Spinal cord (tissue), 10 donors: Measurements from ENCODE around the gene VRK3. TPM values are rescaled to one million over a fixed set of nuclear protein-coding genes. Genes with fewer than 3 reads are reported as not detected.

Experiments used
- DNase-seq, 6 donors: peaks; one replicate each; pipeline versions ENCODE4 v3.0.0 to v3.0.0-alpha.2; 2013 to 2015; ENCODE audit warnings: low spot score in 6 of 6, low read depth in 4 of 6
- H3K27ac ChIP-seq: one replicate; pipeline ENCODE4 v1.5.1; 2013; ENCODE audit warnings: low read depth, low read length, control low read depth
- H3K27me3 ChIP-seq: one replicate; pipeline ENCODE4 v1.6.1; 2013; ENCODE audit warnings: low read length; ENCODE audit not compliant: control insufficient read depth, insufficient read depth
- H3K36me3 ChIP-seq: one replicate; pipeline ENCODE4 v1.6.1; 2013; ENCODE audit warnings: low read length; ENCODE audit not compliant: control insufficient read depth, insufficient read depth
- H3K4me1 ChIP-seq: one replicate; pipeline ENCODE4 v1.6.1; 2013; ENCODE audit warnings: low read length; ENCODE audit not compliant: control insufficient read depth, insufficient read depth
- H3K4me3 ChIP-seq: one replicate; pipeline ENCODE4 v1.5.1; 2013; ENCODE audit warnings: low read depth, low read length, control low read depth
- H3K9me3 ChIP-seq: one replicate; pipeline ENCODE4 v1.6.1; 2013; ENCODE audit warnings: low read length; ENCODE audit not compliant: control insufficient read depth, insufficient read depth
- WGBS: methylation state at CpG from one replicate; pipeline ENCODE4 v1.1.5; 2013; ENCODE audit warnings: missing lambda C conversion rate; ENCODE audit not compliant: insufficient coverage; 5-methylcytosine and 5-hydroxymethylcytosine counted together
- polyA plus RNA-seq, 2 donors: library from polyadenylated mRNA; unstranded; fragments of 120-200 nt; gene quantifications; one replicate each; pipeline ENCODE4 v1.2.1, GENCODE V29; 2013; ENCODE audit not compliant: insufficient read length in 2 of 2
- total RNA-seq, 2 donors: library from RNA; depleted of rRNA in 1 of 2; stranded (reverse); fragments of 120-200 nt in 1 of 2; fragments of >200 nt in 1 of 2; gene quantifications; one replicate each; pipeline versions ENCODE4 v1.2.3 to v1.2.4, GENCODE V29; 2013 to 2014
- donor health status: healthy.

The VRK3 gene
- total and polyA plus RNA-seq, 4 donors: 18.9 to 58.3 (median 45.0) TPM

DNA sequence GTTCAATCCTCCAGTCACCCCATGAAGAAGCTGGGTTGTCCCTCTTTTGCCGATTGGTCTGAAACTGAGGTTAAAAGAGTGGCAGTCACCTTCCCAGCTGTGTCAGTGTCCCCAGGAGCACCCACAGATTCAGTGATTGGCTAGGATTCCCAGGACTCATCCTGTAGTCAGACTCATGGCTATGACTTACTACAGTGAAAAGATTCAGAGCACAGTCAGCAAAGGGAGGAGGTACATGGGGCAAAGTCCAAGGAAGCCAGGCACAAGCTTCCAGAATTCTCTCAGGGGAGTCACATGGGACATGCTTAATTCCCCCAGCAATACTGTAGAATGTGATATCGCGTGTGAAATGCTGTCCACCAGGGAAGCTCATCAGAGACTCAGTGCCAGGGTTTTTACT, 14.8 kb upstream of the VRK3 start:
- H3K27me3 ChIP-seq: no peaks in the 10 kb centered on the region
- H3K9me3 ChIP-seq: no peaks in the 10 kb centered on the region
- no peak overlapping the region for H3K4me3 ChIP-seq
- no peak overlapping the region for H3K27ac ChIP-seq
- no peak for DNase-seq
- 88% methylated on average over 1 of the region's 3 CpGs for WGBS
- H3K4me1 ChIP-seq: no peaks in the 10 kb centered on the region
- peaks cover 68% of the 10 kb centered on the region for H3K36me3 ChIP-seq

- no peaks in the 10 kb centered on the region for H3K9me3 ChIP-seq
- no peak for DNase-seq
- H3K4me1 ChIP-seq: no peaks in the 10 kb centered on the region
- peaks cover 80% of the 10 kb centered on the region for H3K36me3 ChIP-seq
- H3K27ac ChIP-seq: no peak overlapping the region
- no peaks in the 10 kb centered on the region for H3K27me3 ChIP-seq
- WGBS: 100% methylated on average over 2 of the region's 3 CpGs
- H3K4me3 ChIP-seq: no peak overlapping the region
These were observed 11.7 kb upstream of the VRK3 start for GRCh38 chr19:50036908-50037307.

GRCh38 chr19:50030937-50031336, 5.8 kb upstream of the VRK3 start:
- Histone ChIP-seq H3K36me3 (peaks cover 57% of the 10 kb centered on the region), H3K27ac (no peak overlapping the region), H3K4me3 (no peak overlapping the region), H3K27me3 (no peaks in the 10 kb centered on the region), H3K9me3 (no peaks in the 10 kb centered on the region), H3K4me1 (peaks cover 15% of the 10 kb centered on the region)
- DNase-seq: no peak
- WGBS: 71% methylated on average over 8 of the region's 11 CpGs

GRCh38 chr19:50030225-50030624, 5.1 kb upstream of the VRK3 start:
- Histone ChIP-seq H3K36me3 (peaks cover 54% of the 10 kb centered on the region), H3K27me3 (no peaks in the 10 kb centered on the region), H3K9me3 (no peaks in the 10 kb centered on the region), H3K4me3 (no peak overlapping the region), H3K27ac (no peak overlapping the region), H3K4me1 (peaks cover 16% of the 10 kb centered on the region)
- 80% methylated on average over 6 of the region's 6 CpGs for WGBS
- no peak for DNase-seq

DNA sequence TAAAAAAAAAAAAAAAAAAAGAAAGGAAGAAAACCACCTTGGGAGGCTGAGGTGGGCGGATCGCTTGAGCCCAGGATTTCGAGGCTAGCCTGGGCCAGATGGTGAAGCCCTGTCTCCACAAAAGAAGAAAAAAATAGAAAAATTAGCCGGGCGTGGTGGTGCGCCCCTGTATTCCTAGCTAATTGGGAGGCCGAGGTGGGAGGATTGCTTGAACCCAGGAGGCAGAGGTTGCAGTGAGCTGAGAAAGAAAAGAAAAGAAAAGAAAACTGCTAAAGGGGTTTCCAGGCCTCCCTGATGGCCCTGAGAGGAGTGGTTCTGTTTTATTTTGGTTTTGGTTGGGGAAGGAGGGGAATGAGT, 1.4 kb upstream of the VRK3 start:
- Histone ChIP-seq H3K9me3 (no peaks in the 10 kb centered on the region), H3K4me1 (peaks cover 25% of the 10 kb centered on the region), H3K27me3 (no peaks in the 10 kb centered on the region), H3K4me3 (peak overlapping the region; percentile 88), H3K27ac (no peak overlapping the region), H3K36me3 (peaks cover 27% of the 10 kb centered on the region)
- 90% methylated on average over 7 of the region's 7 CpGs for WGBS
- DNase-seq: no peak

DNA sequence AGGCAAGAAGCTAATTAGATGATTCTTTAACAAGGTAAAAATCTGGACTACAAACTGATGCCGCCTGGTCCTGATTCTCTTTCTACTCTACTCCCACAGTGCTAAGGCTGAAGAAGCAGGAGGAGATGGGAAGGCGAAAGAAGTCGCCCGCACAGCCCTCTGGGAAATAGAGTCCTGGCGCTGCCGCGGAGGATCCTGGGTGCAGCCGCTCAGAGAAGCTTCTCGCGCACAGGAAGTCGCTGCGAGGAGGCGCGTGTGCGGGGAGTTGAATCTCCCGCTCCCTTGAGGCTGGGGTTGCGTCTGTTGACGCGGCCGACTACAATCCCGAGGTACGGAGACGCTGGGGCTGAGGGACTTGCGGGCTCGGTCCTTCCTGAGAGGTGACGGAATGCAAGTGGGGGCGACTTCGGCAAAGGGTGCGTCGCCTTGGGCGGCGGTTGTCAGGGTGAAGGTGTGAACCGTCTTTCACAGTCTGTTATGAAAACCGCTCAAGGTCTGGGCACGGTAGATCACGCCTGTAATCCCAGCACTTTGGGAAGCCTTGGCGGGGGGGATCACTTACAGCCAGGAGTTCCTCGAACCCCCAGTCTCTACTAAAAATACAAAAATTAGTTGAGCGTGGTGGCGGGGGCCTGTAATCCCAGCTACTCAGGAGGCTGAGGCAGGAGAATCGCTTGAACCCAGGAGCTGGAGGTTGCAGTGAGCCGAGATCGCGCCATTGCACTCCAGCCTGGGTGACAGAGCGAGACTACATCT, 800 bp upstream of the VRK3 start, which contains the start of gene ZNF473:
Gene ZNF473 (plus strand): TSS at position 212 of the 756 bp plus-strand sequence. CDS start 5,078 bp downstream, outside the sequence.
- Histone ChIP-seq H3K9me3 (no peaks in the 10 kb centered on the region), H3K4me1 (peaks cover 25% of the 10 kb centered on the region), H3K27me3 (no peaks in the 10 kb centered on the region), H3K36me3 (peaks cover 25% of the 10 kb centered on the region), H3K27ac (peak within 1 kb of the TSS; percentile 90), H3K4me3 (peak within 1 kb of the TSS; percentile 98)
- under 1% methylated on average over 33 of the region's 45 CpGs for WGBS
- DNase-seq: peak in 3 of 6 donors; percentile 90 to 99 (median 98)

DNA sequence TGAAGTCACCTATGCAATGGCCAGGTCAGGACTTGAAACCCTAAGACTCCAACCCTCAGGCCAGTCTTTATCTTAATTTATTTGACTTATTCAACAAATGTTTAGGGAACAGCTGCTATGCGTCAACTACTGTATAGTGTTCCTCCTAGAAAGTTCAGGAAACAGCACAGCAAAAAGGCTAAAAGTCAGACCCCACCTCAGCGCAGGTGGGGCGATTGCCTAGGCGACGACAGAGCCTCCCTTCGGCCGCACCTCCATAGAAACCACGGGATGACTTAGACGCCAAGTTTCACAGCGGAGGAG, 502 bp downstream of the VRK3 start:
- H3K36me3 ChIP-seq: peaks cover 23% of the 10 kb centered on the region
- 0% methylated on average over 10 of the region's 10 CpGs for WGBS
- no peaks in the 10 kb centered on the region for H3K9me3 ChIP-seq
- DNase-seq: no peak
- H3K27ac ChIP-seq: peak overlapping the region; percentile 89
- H3K4me1 ChIP-seq: peaks cover 25% of the 10 kb centered on the region
- H3K27me3 ChIP-seq: no peaks in the 10 kb centered on the region
- H3K4me3 ChIP-seq: peak overlapping the region; percentile 98

DNA sequence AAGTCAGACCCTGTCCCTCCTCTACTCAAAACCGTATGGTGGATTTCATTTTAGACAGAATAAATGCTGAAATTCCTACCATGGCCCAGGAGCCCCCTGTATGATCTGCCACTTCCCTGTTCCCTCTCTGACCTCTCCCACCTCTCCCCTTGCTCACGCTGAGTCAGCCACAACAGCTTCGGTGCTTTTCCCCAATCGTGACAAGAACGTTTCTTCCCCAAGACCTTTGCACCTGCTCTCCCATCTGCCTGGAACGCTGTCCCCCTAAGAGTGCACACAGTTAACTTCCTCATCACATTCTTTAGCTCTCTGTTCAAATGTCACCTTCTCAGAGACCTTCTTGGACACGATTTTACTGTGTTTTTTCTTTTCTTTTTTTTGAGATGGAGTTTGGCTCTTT, 2.3 kb downstream of the VRK3 start:
- Histone ChIP-seq H3K27me3 (no peaks in the 10 kb centered on the region), H3K4me3 (no peak overlapping the region), H3K9me3 (no peaks in the 10 kb centered on the region), H3K36me3 (peaks cover 27% of the 10 kb centered on the region), H3K27ac (no peak overlapping the region), H3K4me1 (peaks cover 25% of the 10 kb centered on the region)
- no peak for DNase-seq
- WGBS: 84% methylated on average over 6 of the region's 7 CpGs

GRCh38 chr19:50020481-50020880, 4.7 kb downstream of the VRK3 start:
- Histone ChIP-seq H3K4me1 (peaks cover 9% of the 10 kb centered on the region), H3K36me3 (peaks cover 42% of the 10 kb centered on the region), H3K9me3 (no peaks in the 10 kb centered on the region), H3K27me3 (no peaks in the 10 kb centered on the region), H3K4me3 (no peak overlapping the region), H3K27ac (no peak overlapping the region)
- no peak for DNase-seq
- WGBS: 91% methylated on average over 4 of the region's 6 CpGs

DNA sequence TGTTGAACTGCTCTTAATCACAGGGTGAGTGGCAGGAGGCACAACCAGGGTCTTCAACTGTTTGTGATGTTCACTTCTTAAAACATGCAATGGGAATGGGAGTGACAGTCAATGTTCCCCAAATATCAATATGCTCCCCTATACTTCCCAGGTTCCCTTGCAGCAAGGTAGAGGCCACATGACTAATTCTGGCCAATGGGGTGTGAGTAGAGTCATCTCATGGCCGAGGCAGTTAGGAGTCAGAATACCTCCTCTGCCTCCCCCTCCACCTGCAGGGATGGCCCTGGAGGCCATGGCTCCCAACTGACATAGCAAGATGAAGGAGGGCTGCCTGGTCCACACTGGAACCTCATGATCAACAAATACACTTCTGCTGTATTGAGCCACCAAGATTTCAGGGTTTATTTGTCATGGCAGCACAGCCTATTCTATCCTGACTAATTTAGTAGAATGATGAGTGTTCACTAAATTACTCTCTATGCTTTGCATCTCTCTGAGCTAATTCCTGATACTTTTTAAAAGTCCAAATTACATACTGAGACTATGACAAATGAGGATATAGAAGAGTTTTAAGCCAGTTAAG, 8.9 kb downstream of the VRK3 start:
- Histone ChIP-seq H3K27me3 (no peaks in the 10 kb centered on the region), H3K4me3 (no peak overlapping the region), H3K9me3 (no peaks in the 10 kb centered on the region), H3K36me3 (peaks cover 59% of the 10 kb centered on the region), H3K4me1 (no peaks in the 10 kb centered on the region), H3K27ac (no peak overlapping the region)
- WGBS: no CpG with 5 or more reads among the region's 1 CpG
- DNase-seq: no peak
